NCI-H146 treated with DMSO at 0.1 percent for 48 hours (cell line): ENCODE data around the gene AFG3L2.
A peak's percentile ranks its signal among the peaks of the same experiment; 100 is the strongest.

Source experiments
- DNase-seq: peaks from one replicate; lab custom pipeline; 2025; ENCODE audit not compliant: unreplicated experiment; lab: John Stamatoyannopoulos, UW

The AFG3L2 gene

GRCh38 chr18:12326711-12327460 is 50.1 kb downstream of the AFG3L2 start:
- DNase-seq, result no peak

- no peak for DNase-seq
These were observed 51.2 kb downstream of the AFG3L2 start for GRCh38 chr18:12325726-12326245.

- DNase-seq, result no peak
These were observed 51.9 kb downstream of the AFG3L2 start for GRCh38 chr18:12324991-12325725.

- DNase-seq, result no peak
These were observed 55.7 kb downstream of the AFG3L2 start for GRCh38 chr18:12321333-12321732.

- DNase-seq, result no peak
These were observed 58.2 kb downstream of the AFG3L2 start for GRCh38 chr18:12318857-12319256.

- DNase-seq, result no peak
These were observed 58.7 kb downstream of the AFG3L2 start for GRCh38 chr18:12318334-12318697.

GRCh38 chr18:12317664-12318333 is 59.2 kb downstream of the AFG3L2 start:
- DNase-seq, result no peak

- no peak for DNase-seq
These were observed 61.1 kb downstream of the AFG3L2 start for GRCh38 chr18:12315911-12316310.

GRCh38 chr18:12315490-12315889 is 61.5 kb downstream of the AFG3L2 start:
- no peak for DNase-seq

- DNase-seq, result no peak
These were observed 62.3 kb downstream of the AFG3L2 start for GRCh38 chr18:12314591-12315305.

- DNase-seq, result no peak
These were observed 63.3 kb downstream of the AFG3L2 start for GRCh38 chr18:12313530-12314245.

- no peak for DNase-seq
These were observed 64.1 kb downstream of the AFG3L2 start for GRCh38 chr18:12312976-12313375.

- no peak for DNase-seq
These were observed 66.3 kb downstream of the AFG3L2 start for GRCh38 chr18:12310762-12311161.

GRCh38 chr18:12309683-12310198 is 67.3 kb downstream of the AFG3L2 start:
- DNase-seq, result no peak

- DNase-seq, result peak; percentile 40
These were observed 68.5 kb downstream of the AFG3L2 start for GRCh38 chr18:12308386-12309100.

- DNase-seq, result peak; percentile 41
These were observed 69.2 kb downstream of the AFG3L2 start, which contains the start of gene TUBB6 for GRCh38 chr18:12307701-12308385. Gene TUBB6, plus strand, starts transcription at chr18:12308241. Its CDS starts 52 bp downstream, at chr18:12308293.

GRCh38 chr18:12306752-12307700 is 70.0 kb downstream of the AFG3L2 start:
- no peak for DNase-seq
